Stimulated activated CD4-positive, alpha-beta T cell treated with anti-CD3 and anti-CD28 coated beads, Interleukin-1b, Interleukin-23, amount 100 ng/mL, for 1 hour (primary cell): ENCODE results near the gene IMMT.

Experiments used
- DNase-seq, 2 donors: peaks; one replicate each; pipeline ENCODE4 v3.0.0-alpha.2; 2020; ENCODE audit warnings: low read depth in 2 of 2

The IMMT gene

GRCh38 chr2:86226070-86226469, 30.8 kb upstream of the IMMT start:
- DNase-seq, result no peak

DNA sequence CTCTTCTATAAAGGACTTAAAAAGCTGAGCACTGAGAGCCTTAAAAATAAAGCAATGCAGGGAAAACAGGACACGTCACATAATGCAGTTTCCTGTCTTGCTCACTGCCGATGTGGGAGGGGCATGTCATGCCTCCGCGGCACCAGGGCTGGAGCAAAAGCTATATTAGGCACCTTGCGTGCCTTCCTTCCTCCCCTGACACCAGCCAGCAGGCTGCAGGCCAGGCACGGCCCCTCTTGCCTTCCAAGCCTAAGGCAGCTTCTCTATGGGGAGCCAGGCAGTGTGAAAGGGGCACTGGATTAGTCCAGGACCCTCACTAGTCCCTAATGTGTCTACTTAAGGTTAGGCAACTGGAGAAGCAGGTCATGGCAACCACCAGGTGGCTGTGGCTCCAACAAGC, 30.3 kb upstream of the IMMT start:
- DNase-seq, result peak in 1 of 2 donors; percentile 18

GRCh38 chr2:86224645-86225355, 29.5 kb upstream of the IMMT start:
- DNase-seq, result no peak

DNA sequence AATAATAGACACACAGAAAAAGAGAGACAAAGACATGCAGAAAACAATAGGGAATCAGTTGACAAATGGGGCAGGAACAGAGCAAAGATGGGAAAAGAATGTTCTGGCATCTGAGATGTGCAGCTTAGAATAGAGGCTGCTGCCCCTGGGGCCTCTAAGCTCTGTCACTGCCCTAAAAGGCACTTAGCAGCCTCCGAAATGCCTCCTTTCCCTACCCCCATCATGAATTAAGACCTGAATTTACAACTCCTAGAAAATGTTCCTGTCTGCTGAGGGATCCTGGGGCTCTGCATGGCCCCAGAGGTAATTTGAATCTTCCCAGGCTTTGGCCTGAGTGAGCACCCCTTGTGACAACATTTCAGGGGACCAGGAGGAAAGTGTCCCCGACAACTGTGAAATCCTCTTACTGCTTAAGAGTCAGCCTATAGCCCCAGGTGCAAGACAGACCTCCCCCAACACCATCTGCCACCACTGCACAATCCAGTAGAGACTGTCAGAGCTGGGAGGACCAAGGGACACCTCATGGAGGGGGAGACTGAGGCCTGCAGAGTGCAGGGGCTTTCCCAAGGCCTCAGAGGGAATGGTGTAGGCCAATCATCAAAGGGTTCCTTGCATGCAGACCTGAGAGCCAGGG, 28.8 kb upstream of the IMMT start:
- no peak for DNase-seq

DNA sequence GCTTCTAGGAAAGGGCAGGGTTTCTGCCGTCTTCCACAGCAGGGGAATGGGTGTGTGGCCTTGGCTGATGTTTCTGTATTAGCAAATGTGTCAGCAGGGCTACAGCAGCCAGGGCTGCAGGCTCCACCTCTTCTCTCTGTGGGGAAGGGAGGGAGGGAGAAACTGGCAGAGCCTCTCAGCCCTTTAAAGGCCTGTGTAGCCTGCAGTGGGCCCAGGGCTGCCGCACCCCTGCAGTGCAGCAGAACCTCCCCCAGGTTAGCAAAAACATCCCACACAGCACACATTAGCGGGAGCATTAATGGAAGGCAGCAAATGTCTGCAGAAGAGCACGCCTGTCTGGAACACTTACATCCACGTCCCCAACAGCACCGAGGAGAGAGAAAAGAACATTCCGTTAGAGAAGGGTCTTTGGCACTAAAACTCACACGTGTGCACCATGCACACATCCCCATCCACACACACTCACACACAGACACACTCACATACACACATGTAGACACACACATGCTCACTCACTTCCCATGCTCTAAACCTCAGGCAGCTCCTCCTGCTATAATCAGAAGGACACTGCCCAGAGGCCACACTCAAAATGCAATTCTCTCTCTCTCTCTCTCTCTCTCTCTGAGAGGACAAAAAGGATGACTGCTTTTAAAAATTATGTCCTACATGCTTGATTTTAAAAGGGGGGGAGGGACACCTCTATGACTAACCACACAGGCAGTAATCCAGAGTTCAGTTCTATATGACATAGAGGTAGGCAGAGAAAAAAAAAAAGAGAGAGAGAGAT, 28.1 kb upstream of the IMMT start:
- DNase-seq, result no peak

DNA sequence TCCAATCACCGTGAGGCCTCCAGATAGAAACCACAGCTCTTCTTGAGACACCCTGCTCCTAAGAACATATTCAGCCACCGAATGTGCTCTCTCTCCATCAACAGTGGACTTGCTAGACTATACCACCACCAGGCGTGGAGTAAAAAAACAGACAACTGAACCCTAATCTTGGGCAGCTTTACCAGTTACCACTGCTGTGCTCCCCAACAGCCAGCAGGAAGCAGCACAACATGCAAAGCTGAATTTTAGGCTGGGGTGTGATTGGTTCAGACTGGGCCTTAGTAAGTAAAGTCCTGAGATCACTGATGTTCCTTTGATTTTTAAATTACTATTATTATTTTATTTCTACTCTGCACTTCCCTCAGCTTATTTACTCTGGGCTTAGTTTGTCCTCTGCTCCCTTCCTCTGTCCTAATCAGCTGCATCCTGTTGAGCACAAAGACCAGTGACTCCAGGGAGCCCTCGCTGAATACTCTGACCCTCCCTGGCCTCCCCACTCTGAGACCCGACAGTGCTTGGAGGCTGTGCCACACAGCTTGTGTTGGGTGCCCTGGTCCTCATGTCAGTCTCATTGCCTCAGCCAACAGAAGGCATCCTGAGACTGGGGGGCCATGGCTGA, 25.9 kb upstream of the IMMT start:
- DNase-seq, result peak; percentile 14 to 44

GRCh38 chr2:86219896-86220295, 24.6 kb upstream of the IMMT start:
- no peak for DNase-seq

GRCh38 chr2:86218124-86218523, 22.9 kb upstream of the IMMT start:
- no peak for DNase-seq

DNA sequence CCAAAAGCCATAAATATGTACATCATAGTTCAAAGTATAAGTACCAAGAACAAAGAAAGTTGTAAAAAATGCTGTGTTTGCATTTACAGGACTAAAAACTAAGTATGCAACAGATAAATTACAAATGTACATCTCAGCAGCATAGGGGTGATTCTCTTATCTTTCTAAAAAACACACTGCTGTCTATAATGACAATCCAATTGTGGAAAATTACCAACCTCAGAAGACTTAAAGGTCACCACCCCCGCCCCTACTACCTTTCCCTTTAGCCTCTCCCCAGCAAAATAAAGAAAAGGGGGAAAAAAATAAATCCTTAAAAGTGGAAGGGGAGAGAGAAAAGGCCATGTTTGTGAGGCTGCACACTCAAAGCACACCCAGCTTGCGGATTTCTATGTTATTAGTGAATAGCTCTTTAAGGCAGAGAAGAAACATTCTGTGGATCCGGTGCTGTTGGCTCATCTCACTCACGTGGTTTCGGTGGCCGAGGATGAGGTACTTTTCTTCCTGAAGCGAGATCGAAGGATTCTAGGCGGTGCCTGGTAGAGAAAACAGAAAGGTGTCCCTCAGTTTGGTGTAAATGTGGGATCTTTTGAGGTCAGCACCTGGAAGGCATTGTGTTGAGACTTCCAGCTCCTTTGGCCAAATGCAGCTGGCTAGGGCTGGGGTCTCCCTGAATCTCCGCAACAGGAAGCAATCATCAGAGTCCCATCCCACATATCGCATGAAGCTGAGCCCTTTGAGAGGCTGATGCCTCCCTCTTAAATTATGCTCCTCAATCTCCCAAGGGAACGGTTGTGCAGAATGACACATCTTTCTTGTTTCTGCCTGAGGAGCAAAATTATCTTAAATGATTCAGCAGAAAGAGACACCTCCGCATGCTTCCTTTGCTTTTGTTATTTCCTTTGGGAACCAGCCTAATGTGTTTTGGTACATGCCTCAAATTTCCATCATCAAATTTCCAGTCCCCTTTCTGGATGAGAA, 21.6 kb upstream of the IMMT start:
- no peak for DNase-seq

DNA sequence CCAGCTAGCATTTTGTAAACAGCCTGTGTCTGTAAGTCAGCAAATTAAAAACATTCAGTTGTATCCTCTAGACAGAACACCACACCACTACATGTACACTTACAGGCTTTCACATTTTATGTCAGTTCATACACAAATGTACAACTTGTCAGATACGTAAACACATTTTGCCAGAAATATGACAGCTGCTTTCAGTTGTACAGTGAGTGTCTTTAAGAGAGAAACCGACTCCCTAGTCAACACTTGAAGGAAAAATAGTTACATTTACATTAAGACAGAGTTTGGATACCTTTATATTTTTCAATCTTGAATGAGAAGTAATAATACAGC, 19.2 kb upstream of the IMMT start:
- no peak for DNase-seq

GRCh38 chr2:86213699-86214502, 18.6 kb upstream of the IMMT start:
- DNase-seq, result no peak

GRCh38 chr2:86213056-86213455, 17.8 kb upstream of the IMMT start:
- DNase-seq, result no peak

GRCh38 chr2:86211796-86212188, 16.5 kb upstream of the IMMT start:
- DNase-seq, result no peak

- no peak for DNase-seq
Measured at GRCh38 chr2:86211033-86211795, 16.0 kb upstream of the IMMT start.

DNA sequence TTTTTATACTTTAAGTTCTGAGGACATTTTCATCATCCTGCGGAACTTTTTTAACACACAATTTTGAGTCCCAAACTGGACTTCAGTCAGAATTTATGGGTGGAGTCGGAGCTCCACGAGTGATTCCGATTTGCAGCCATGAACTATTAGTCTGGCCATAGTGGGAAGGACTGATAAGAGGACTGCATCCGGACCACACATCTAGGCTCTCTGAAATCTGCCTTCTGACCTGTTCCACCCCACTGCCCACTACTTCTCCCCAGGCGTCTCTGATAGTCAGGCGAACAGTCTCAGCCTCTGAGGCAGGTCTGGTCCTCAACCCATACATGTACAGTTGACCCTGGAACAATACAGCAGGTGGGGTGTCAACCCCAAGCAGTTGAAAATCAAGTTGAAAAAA, 9.2 kb upstream of the IMMT start:
- no peak for DNase-seq

- no peak for DNase-seq
Measured at GRCh38 chr2:86203614-86204013, 8.4 kb upstream of the IMMT start.

DNA sequence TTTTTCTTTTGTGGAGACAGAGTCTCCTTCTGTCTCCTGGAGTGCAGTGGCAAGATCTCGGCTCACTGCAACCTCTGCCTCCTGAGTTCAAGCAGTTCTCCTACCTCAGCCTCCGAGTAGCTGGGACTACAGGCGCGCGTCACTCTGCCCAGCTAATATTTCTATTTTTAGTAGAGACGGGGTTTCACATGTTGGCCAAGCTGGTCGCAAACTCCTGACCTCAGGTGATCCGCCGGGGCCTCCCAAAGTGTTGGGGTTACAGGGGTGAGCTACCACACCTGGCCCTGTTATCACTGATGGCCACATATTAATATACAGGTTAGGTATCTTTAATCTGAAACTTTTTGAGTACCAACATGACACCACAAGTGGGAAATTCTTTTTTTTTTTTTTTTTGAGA, 7.4 kb upstream of the IMMT start:
- DNase-seq, result no peak

DNA sequence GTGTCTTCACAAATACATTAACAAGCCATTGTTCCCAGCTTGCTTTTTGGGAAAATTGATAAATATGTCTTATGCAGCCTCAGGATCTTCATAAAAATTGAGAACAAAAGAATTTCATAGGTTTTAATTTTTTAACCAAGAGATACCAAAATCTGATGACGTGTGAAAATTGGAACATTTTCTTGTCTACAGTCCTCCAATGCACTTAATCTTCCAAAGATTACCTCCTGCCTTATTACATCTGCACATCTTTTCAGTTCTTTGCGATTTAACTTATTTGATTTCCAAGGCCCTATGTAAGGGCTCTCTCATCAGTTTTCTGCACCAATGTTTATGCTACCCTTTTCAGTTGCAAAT, 7.1 kb upstream of the IMMT start:
- DNase-seq, result no peak

- DNase-seq, result no peak
Measured at GRCh38 chr2:86201671-86202335, 6.5 kb upstream of the IMMT start.
